IMR-90 (cell line): ENCODE results near the gene ATP2B1. TPM values are rescaled to one million over a fixed set of nuclear protein-coding genes. Genes with fewer than 3 reads are reported as not detected.

Experiments used
- ATAC-seq: fragments of 200-7000 bp; cut with Tn5 transposase; 2 replicates; pipeline ENCODE4 v1.9.1; 2020; ENCODE audit warnings: low read depth, mild to moderate bottlenecking, moderate library complexity
- BruUV-seq: library from RNA; stranded (reverse); fragments of 400-500 nt; replicated peaks from 2 replicates; lab custom pipeline; 2021; lab: Mats Ljungman, UMichigan
- CTCF ChIA-PET: fragments of 300-600 bp; formaldehyde crosslinking; extraction: SDS; loops from one replicate; lab custom pipeline; 2021; ENCODE audit warnings: antibody characterized with exemption; lab: Yijun Ruan, JAX
- POLR2A ChIA-PET: fragments of 300-600 bp; sonication (Branson Sonifier 250); formaldehyde crosslinking; loops from one replicate; lab custom pipeline; 2022; ENCODE audit warnings: antibody characterized with exemption; ENCODE audit not compliant: unreplicated experiment; lab: Charles Lee
- DNase-seq: peaks from one replicate; pipeline ENCODE4 v3.0.0; 2013
- H2AFZ ChIP-seq: replicated peaks from 2 replicates; pipeline ENCODE3; 2013; ENCODE audit warnings: low read length, mild to moderate bottlenecking; ENCODE audit not compliant: poor library complexity
- H2AK5ac ChIP-seq: 2 replicates; pipeline ENCODE4 v1.6.1; 2013; ENCODE audit warnings: low read depth, low read length, inconsistent platforms
- H2AK9ac ChIP-seq: replicated peaks from 2 replicates; pipeline ENCODE3; 2013; ENCODE audit warnings: mild to moderate bottlenecking, low read depth, low read length, moderate library complexity; ENCODE audit not compliant: poor library complexity
- H2BK120ac ChIP-seq: 2 replicates; pipeline ENCODE4 v1.6.1; 2013; ENCODE audit warnings: low read depth, low read length, inconsistent platforms
- H2BK15ac ChIP-seq: 3 replicates; pipeline ENCODE4 v1.6.1; 2013; ENCODE audit warnings: low read depth, low read length, inconsistent platforms
- H2BK20ac ChIP-seq: 2 replicates; pipeline ENCODE4 v1.6.1; 2013; ENCODE audit warnings: low read depth, mild to moderate bottlenecking, inconsistent platforms, low read length, moderate library complexity
- H2BK5ac ChIP-seq: 2 replicates; pipeline ENCODE4 v1.6.1; 2013; ENCODE audit warnings: mild to moderate bottlenecking, low read depth, low read length, inconsistent platforms; ENCODE audit not compliant: poor library complexity, severe bottlenecking
- H3K14ac ChIP-seq: replicated peaks from 2 replicates; pipeline ENCODE4 v1.6.1; 2013; ENCODE audit warnings: low read depth, low read length, inconsistent platforms
- H3K18ac ChIP-seq: 2 replicates; pipeline ENCODE4 v1.6.1; 2013; ENCODE audit warnings: low read depth, low read length, control low read depth
- H3K23ac ChIP-seq: 2 replicates; pipeline ENCODE4 v1.6.1; 2013; ENCODE audit warnings: low read depth, low read length, inconsistent platforms
- H3K27ac ChIP-seq: 2 replicates; pipeline ENCODE4 v1.5.1; 2013; ENCODE audit warnings: mild to moderate bottlenecking, control low read depth, low read length; ENCODE audit not compliant: insufficient read depth
- H3K27me3 ChIP-seq: 2 replicates; pipeline ENCODE4 v1.6.1; 2013; ENCODE audit warnings: low read length; ENCODE audit not compliant: control insufficient read depth, insufficient read depth
- H3K36me3 ChIP-seq: 2 replicates; pipeline ENCODE4 v1.6.1; 2013; ENCODE audit warnings: low read length, mixed read lengths; ENCODE audit not compliant: control insufficient read depth, insufficient read depth
- H3K4ac ChIP-seq: 2 replicates; pipeline ENCODE4 v1.6.1; 2013; ENCODE audit warnings: low read depth, low read length, inconsistent platforms
- H3K4me1 ChIP-seq: 2 replicates; pipeline ENCODE4 v1.6.1; 2013; ENCODE audit warnings: low read length, mixed read lengths; ENCODE audit not compliant: control insufficient read depth, insufficient read depth
- H3K4me2 ChIP-seq: 2 replicates; pipeline ENCODE4 v1.6.1; 2013; ENCODE audit warnings: low read depth, mild to moderate bottlenecking, control low read depth, low read length, moderate library complexity
- H3K4me3 ChIP-seq: 2 replicates; pipeline ENCODE4 v1.5.1; 2013; ENCODE audit warnings: low read depth, mild to moderate bottlenecking, control low read depth, low read length, moderate library complexity; ENCODE audit not compliant: insufficient read depth
- H3K56ac ChIP-seq: 2 replicates; pipeline ENCODE4 v1.6.1; 2013; ENCODE audit warnings: low read length, inconsistent platforms; ENCODE audit not compliant: insufficient read depth; ENCODE audit errors: extremely low read depth
- H3K79me1 ChIP-seq, 2 experiments: 2 replicates each; pipeline ENCODE4 v1.6.1; 2013; ENCODE audit warnings: low read length in 2 of 2, inconsistent platforms in 1 of 2, low read depth in 1 of 2
- H3K9ac ChIP-seq: 2 replicates; pipeline ENCODE4 v1.6.1; 2013; ENCODE audit warnings: low read depth, low read length, control low read depth
- H3K9me1 ChIP-seq: 2 replicates; pipeline ENCODE4 v1.6.1; 2013; ENCODE audit warnings: low read length, inconsistent platforms; ENCODE audit not compliant: insufficient read depth
- H3K9me3 ChIP-seq: 2 replicates; pipeline ENCODE4 v1.6.1; 2013; ENCODE audit warnings: low read length; ENCODE audit not compliant: control insufficient read depth, insufficient read depth
- H4K20me1 ChIP-seq: 2 replicates; pipeline ENCODE4 v1.6.1; 2013; ENCODE audit warnings: low read length, inconsistent platforms; ENCODE audit not compliant: insufficient read depth
- H4K5ac ChIP-seq: 2 replicates; pipeline ENCODE4 v1.6.1; 2013; ENCODE audit warnings: mild to moderate bottlenecking, low read depth, low read length, control low read depth
- H4K8ac ChIP-seq, 2 experiments: 2 replicates each; pipeline ENCODE4 v1.6.1; 2013; ENCODE audit warnings: low read depth in 2 of 2, low read length in 2 of 2, control low read depth in 1 of 2, inconsistent platforms in 1 of 2
- H4K91ac ChIP-seq: 2 replicates; pipeline ENCODE4 v1.6.1; 2013; ENCODE audit warnings: low read depth, low read length, inconsistent platforms; ENCODE audit not compliant: insufficient read depth
- CEBPB ChIP-seq: IDR thresholded peaks from 2 replicates; pipeline ENCODE4 v1.6.1; 2012; ENCODE audit warnings: low read depth, low read length, improper control_type of control experiment
- CHD1 ChIP-seq: IDR thresholded peaks from 2 replicates; pipeline ENCODE4 v1.6.1; 2012; ENCODE audit warnings: low read depth, low read length, improper control_type of control experiment
- FOS ChIP-seq: fragments of 150-350 bp; IDR thresholded peaks from 2 replicates; pipeline ENCODE4 v1.6.1; 2016; ENCODE audit warnings: low read depth, low read length
- MAFK ChIP-seq: IDR thresholded peaks from 2 replicates; pipeline ENCODE4 v1.6.1; 2012; ENCODE audit warnings: low read depth, low read length, improper control_type of control experiment
- MAZ ChIP-seq: IDR thresholded peaks from 2 replicates; pipeline ENCODE4 v1.6.1; 2012; ENCODE audit warnings: low read depth, mild to moderate bottlenecking, low read length, improper control_type of control experiment, moderate library complexity, borderline replicate concordance
- MXI1 ChIP-seq: IDR thresholded peaks from 2 replicates; pipeline ENCODE4 v1.6.1; 2012; ENCODE audit warnings: low read depth, mild to moderate bottlenecking, low read length, moderate library complexity, borderline replicate concordance
- POLR2A ChIP-seq: IDR thresholded peaks from 2 replicates; pipeline ENCODE4 v1.6.1; 2012; ENCODE audit warnings: mild to moderate bottlenecking, low read depth, low read length
- SMC3 ChIP-seq: fragments of 150-350 bp; IDR thresholded peaks from 2 replicates; pipeline ENCODE4 v1.6.1; 2016; ENCODE audit warnings: low read depth, mild to moderate bottlenecking, antibody characterized with exemption, low read length, moderate library complexity
- USF2 ChIP-seq: fragments of 150-350 bp; IDR thresholded peaks from 2 replicates; pipeline ENCODE4 v1.6.1; 2017; ENCODE audit warnings: mild to moderate bottlenecking, antibody characterized with exemption, low read length, low read depth
- WGBS, 2 experiments: methylation state at CpG; one replicate each; pipeline versions ENCODE4 v1.1.5 to v1.1.7; 2013; ENCODE audit warnings: missing lambda C conversion rate in 2 of 2; ENCODE audit not compliant: insufficient read length in 1 of 2; ENCODE audit errors: extremely low coverage in 2 of 2; 5-methylcytosine and 5-hydroxymethylcytosine counted together
- dilution Hi-C: fragments of 300-500 bp; cut with HindIII; formaldehyde crosslinking; loops from one replicate; pipeline ENCODE4 v1.14.3; 2018; ENCODE audit warnings: low sequenced_read_pairs; ENCODE audit not compliant: unreplicated experiment
- in situ Hi-C: fragments of 300-500 bp; cut with MboI; formaldehyde crosslinking; loops from 3 replicates; pipeline ENCODE4 v1.14.3; 2019; ENCODE audit warnings: low sequenced_read_pairs, inconsistent platforms, mixed read lengths
- intact Hi-C: fragments of 100-400 bp; cut with micrococcal nuclease; formaldehyde crosslinking; loops from 2 replicates; pipeline ENCODE4 v1.10.0; 2022
- polyA plus RNA-seq, 3 experiments: library from polyadenylated mRNA; depleted of rRNA; stranded (reverse); fragments of >200 nt; gene quantifications; 2 replicates each; pipeline ENCODE4 v1.2.3, GENCODE V29; 2012; ENCODE audit warnings: low replicate concordance in 1 of 3
- total RNA-seq: library from RNA; depleted of rRNA; stranded (reverse); fragments of >200 nt; gene quantifications from 2 replicates; pipeline ENCODE4 v1.2.3, GENCODE V29; 2012
- TF ChIP-seq, protein P1 (sequence below): fragments of 150-350 bp; IDR thresholded peaks from 2 replicates; pipeline ENCODE4 v1.6.1; 2016; ENCODE audit warnings: low read depth, mild to moderate bottlenecking, low read length, moderate library complexity, borderline replicate concordance

Gene ATP2B1
- total and polyA plus RNA-seq, 2 of the 4 experiments (the other 2 are of a cell fraction) = 9.9 to 32.6 TPM

DNA sequence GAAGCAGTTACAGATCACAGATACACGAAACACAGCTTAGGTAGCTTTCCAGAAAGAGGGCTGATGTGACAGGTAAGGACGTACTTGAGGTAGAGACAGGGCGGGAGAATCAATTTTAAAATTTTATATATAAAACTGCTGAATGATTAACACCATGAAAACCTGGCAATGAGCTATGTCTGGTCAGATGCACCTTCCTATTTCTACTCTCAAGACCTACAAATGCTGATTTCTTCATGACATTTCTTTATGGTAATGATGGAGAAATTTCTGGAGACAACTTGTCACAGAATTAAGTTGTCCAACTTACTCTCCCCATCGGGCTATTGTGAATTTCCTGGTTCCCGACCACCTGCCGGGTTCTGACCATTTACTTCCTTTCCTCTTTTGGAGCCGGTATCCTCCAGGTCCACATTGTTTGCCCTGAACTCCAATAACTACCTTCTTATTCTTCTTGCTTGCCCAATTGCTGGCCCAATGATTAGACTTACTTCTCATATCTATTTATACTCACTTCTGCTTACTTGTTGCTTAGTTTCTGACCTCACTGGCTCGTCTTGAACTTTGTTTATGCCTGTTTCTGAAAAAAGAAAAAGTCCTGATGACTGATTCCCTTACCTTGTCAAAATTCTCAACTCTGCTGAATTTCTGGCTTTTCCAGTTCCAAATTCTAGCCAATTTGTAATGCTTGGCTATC is 12.8 kb upstream of the ATP2B1 start:
- 91% methylated on average over 5 of the region's 8 CpGs; no CpG with 5 or more reads in 1 of the 2 experiments for WGBS, 2 experiments
- Histone ChIP-seq H3K4me2 (no peak overlapping the region), H2AK9ac (no peak overlapping the region), H4K20me1 (no peaks in the 10 kb centered on the region), H4K8ac (no peak overlapping the region), H3K4ac (no peak overlapping the region), H3K27me3 (no peaks in the 10 kb centered on the region), H3K18ac (no peak overlapping the region), H3K79me1 (no peaks in the 10 kb centered on the region), H3K14ac (no peak overlapping the region), H3K4me3 (no peak overlapping the region), H2BK15ac (no peak overlapping the region), H3K36me3 (no peaks in the 10 kb centered on the region), H3K4me1 (no peaks in the 10 kb centered on the region), H4K91ac (no peak overlapping the region), H3K9ac (no peak overlapping the region), H3K27ac (no peak overlapping the region), H2BK5ac (no peak overlapping the region), H2BK120ac (no peak overlapping the region), H2AFZ (no peak overlapping the region), H3K9me3 (no peaks in the 10 kb centered on the region), H4K5ac (no peak overlapping the region), H3K9me1 (no peaks in the 10 kb centered on the region), H2BK20ac (no peak overlapping the region), H2AK5ac (no peak overlapping the region), H3K23ac (no peak overlapping the region), H3K56ac (no peak overlapping the region)
- dilution Hi-C loops = no loop called here
- no peak for ATAC-seq
- intact Hi-C loops = no loop called here
- in situ Hi-C loops = no loop called here
- BruUV-seq = no TSS peak
- TF ChIP-seq MAZ (no peak), POLR2A (no peak), USF2 (no peak), SMC3 (no peak), MXI1 (no peak), CHD1 (no peak), MAFK (no peak), CEBPB (no peak), FOS (no peak)
- TF ChIP-seq, protein P1, sequence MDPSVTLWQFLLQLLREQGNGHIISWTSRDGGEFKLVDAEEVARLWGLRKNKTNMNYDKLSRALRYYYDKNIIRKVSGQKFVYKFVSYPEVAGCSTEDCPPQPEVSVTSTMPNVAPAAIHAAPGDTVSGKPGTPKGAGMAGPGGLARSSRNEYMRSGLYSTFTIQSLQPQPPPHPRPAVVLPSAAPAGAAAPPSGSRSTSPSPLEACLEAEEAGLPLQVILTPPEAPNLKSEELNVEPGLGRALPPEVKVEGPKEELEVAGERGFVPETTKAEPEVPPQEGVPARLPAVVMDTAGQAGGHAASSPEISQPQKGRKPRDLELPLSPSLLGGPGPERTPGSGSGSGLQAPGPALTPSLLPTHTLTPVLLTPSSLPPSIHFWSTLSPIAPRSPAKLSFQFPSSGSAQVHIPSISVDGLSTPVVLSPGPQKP = no peak
- ChIA-PET POLR2A (no interaction called here), CTCF (no interaction called here)
- DNase-seq = no peak
